OCI-LY3 (cell line): ENCODE data around the gene HPS3.

Experiments used
- EZH2phosphoT487 ChIP-seq: fragments of 200-600 bp; shearing (Covaris generic); IDR thresholded peaks from 2 replicates; pipeline ENCODE4 v1.6.1; 2018; ENCODE audit warnings: antibody characterized with exemption, mixed run types, low read depth
- TF ChIP-seq, protein P1 (sequence below): fragments of 200-600, 300-600 bp; sonication (generic); IDR thresholded peaks from 2 replicates; pipeline ENCODE4 v1.5.1; 2014; ENCODE audit warnings: antibody characterized with exemption, low read length, low read depth

- no peak for TF ChIP-seq EZH2phosphoT487
- TF ChIP-seq, protein P1, sequence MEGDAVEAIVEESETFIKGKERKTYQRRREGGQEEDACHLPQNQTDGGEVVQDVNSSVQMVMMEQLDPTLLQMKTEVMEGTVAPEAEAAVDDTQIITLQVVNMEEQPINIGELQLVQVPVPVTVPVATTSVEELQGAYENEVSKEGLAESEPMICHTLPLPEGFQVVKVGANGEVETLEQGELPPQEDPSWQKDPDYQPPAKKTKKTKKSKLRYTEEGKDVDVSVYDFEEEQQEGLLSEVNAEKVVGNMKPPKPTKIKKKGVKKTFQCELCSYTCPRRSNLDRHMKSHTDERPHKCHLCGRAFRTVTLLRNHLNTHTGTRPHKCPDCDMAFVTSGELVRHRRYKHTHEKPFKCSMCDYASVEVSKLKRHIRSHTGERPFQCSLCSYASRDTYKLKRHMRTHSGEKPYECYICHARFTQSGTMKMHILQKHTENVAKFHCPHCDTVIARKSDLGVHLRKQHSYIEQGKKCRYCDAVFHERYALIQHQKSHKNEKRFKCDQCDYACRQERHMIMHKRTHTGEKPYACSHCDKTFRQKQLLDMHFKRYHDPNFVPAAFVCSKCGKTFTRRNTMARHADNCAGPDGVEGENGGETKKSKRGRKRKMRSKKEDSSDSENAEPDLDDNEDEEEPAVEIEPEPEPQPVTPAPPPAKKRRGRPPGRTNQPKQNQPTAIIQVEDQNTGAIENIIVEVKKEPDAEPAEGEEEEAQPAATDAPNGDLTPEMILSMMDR, result no peak
These were observed 2.2 kb downstream of the HPS3 start for GRCh38 chr3:149131589-149131988.
